Trophoblast cell (in vitro differentiated cells and primary cell): ENCODE data around the gene ULBP1. TPM values are rescaled to one million over a fixed set of nuclear protein-coding genes. Genes with fewer than 3 reads are reported as not detected.
A peak's percentile ranks its signal among the peaks of the same experiment; 100 is the strongest.

Experiments
- DNase-seq, 2 donors: peaks; one replicate each; pipeline ENCODE4 v3.0.0-alpha.2; 2016
- H2AFZ ChIP-seq: 2 replicates; pipeline ENCODE4 v1.6.1; 2013; ENCODE audit warnings: low read length, moderate library complexity, mild to moderate bottlenecking; ENCODE audit not compliant: insufficient read depth, poor library complexity
- H2AK5ac ChIP-seq: 2 replicates; pipeline ENCODE4 v1.6.1; 2013; ENCODE audit warnings: mild to moderate bottlenecking, low read length
- H2BK120ac ChIP-seq: 2 replicates; pipeline ENCODE4 v1.6.1; 2013; ENCODE audit warnings: low read length, mild to moderate bottlenecking, moderate library complexity; ENCODE audit not compliant: insufficient read depth, poor library complexity
- H2BK12ac ChIP-seq: 2 replicates; pipeline ENCODE4 v1.6.1; 2013; ENCODE audit warnings: mild to moderate bottlenecking, low read length, moderate library complexity
- H2BK5ac ChIP-seq: 2 replicates; pipeline ENCODE4 v1.6.1; 2013; ENCODE audit warnings: low read length, low read depth, moderate library complexity, mild to moderate bottlenecking; ENCODE audit not compliant: poor library complexity
- H3K14ac ChIP-seq: 2 replicates; pipeline ENCODE4 v1.6.1; 2013; ENCODE audit warnings: mild to moderate bottlenecking, low read length
- H3K18ac ChIP-seq: 2 replicates; pipeline ENCODE4 v1.6.1; 2013; ENCODE audit warnings: mild to moderate bottlenecking, low read length
- H3K23ac ChIP-seq: 2 replicates; pipeline ENCODE4 v1.6.1; 2013; ENCODE audit warnings: low read length
- H3K27ac ChIP-seq: 2 replicates; pipeline ENCODE4 v1.5.1; 2013; ENCODE audit warnings: low read depth, mild to moderate bottlenecking, inconsistent platforms, low read length, moderate library complexity
- H3K27me3 ChIP-seq: 2 replicates; pipeline ENCODE4 v1.6.1; 2013; ENCODE audit warnings: inconsistent platforms, mild to moderate bottlenecking, low read length, moderate library complexity; ENCODE audit not compliant: insufficient read depth
- H3K36me3 ChIP-seq, 2 experiments: 1 replicate in 1 of 2; 2 replicates in 1 of 2; pipeline ENCODE4 v1.6.1; 2013; ENCODE audit warnings: low read length in 2 of 2, mild to moderate bottlenecking in 2 of 2, moderate library complexity in 1 of 2; ENCODE audit not compliant: insufficient read depth in 2 of 2, control insufficient read depth in 1 of 2
- H3K4ac ChIP-seq: 2 replicates; pipeline ENCODE4 v1.6.1; 2013; ENCODE audit warnings: low read depth, mild to moderate bottlenecking, low read length, moderate library complexity
- H3K4me1 ChIP-seq, 2 experiments: 1 replicate in 1 of 2; 2 replicates in 1 of 2; pipeline ENCODE4 v1.6.1; 2013; ENCODE audit warnings: low read length in 2 of 2, mild to moderate bottlenecking in 2 of 2, moderate library complexity in 1 of 2; ENCODE audit not compliant: insufficient read depth in 2 of 2, control insufficient read depth in 1 of 2
- H3K4me2 ChIP-seq: 2 replicates; pipeline ENCODE4 v1.6.1; 2013; ENCODE audit warnings: inconsistent platforms, mild to moderate bottlenecking, low read length, moderate library complexity
- H3K4me3 ChIP-seq: 2 replicates; pipeline ENCODE4 v1.5.1; 2013; ENCODE audit warnings: mild to moderate bottlenecking, low read depth, low read length, inconsistent platforms
- H3K79me1 ChIP-seq: one replicate; pipeline ENCODE4 v1.6.1; 2013; ENCODE audit warnings: low read length
- H3K79me2 ChIP-seq: 2 replicates; pipeline ENCODE4 v1.6.1; 2013; ENCODE audit warnings: low read length, mild to moderate bottlenecking; ENCODE audit not compliant: control insufficient read depth, insufficient read depth, poor library complexity
- H3K9ac ChIP-seq: 2 replicates; pipeline ENCODE4 v1.6.1; 2013; ENCODE audit warnings: mild to moderate bottlenecking, low read length
- H3K9me3 ChIP-seq: 2 replicates; pipeline ENCODE4 v1.6.1; 2013; ENCODE audit warnings: low read depth, mild to moderate bottlenecking, control low read depth, inconsistent platforms, low read length; ENCODE audit not compliant: insufficient read depth
- H4K12ac ChIP-seq: 2 replicates; pipeline ENCODE4 v1.6.1; 2013; ENCODE audit warnings: low read depth, mild to moderate bottlenecking, low read length, moderate library complexity
- H4K8ac ChIP-seq: 2 replicates; pipeline ENCODE4 v1.6.1; 2013; ENCODE audit warnings: low read depth, mild to moderate bottlenecking, low read length, moderate library complexity
- H4K91ac ChIP-seq: one replicate; pipeline ENCODE4 v1.6.1; 2013; ENCODE audit warnings: low read depth, mild to moderate bottlenecking, low read length, moderate library complexity
- WGBS: extraction: QIAGEN DNeasy Blood & Tissue Kit; methylation state at CpG from one replicate; pipeline ENCODE4 v1.1.7; 2013; ENCODE audit warnings: missing lambda C conversion rate; ENCODE audit not compliant: insufficient read length, insufficient coverage; ENCODE audit errors: extremely low coverage; 5-methylcytosine and 5-hydroxymethylcytosine counted together
- polyA plus RNA-seq: library from polyadenylated mRNA; stranded (reverse); fragments of 200-250 nt; gene quantifications from 2 replicates; pipeline ENCODE4 v1.2.3, GENCODE V29; 2013

ULBP1 gene, protein sequence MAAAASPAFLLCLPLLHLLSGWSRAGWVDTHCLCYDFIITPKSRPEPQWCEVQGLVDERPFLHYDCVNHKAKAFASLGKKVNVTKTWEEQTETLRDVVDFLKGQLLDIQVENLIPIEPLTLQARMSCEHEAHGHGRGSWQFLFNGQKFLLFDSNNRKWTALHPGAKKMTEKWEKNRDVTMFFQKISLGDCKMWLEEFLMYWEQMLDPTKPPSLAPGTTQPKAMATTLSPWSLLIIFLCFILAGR
- polyA plus RNA-seq: 0.48 and 0.58 TPM in 2 replicates

DNA sequence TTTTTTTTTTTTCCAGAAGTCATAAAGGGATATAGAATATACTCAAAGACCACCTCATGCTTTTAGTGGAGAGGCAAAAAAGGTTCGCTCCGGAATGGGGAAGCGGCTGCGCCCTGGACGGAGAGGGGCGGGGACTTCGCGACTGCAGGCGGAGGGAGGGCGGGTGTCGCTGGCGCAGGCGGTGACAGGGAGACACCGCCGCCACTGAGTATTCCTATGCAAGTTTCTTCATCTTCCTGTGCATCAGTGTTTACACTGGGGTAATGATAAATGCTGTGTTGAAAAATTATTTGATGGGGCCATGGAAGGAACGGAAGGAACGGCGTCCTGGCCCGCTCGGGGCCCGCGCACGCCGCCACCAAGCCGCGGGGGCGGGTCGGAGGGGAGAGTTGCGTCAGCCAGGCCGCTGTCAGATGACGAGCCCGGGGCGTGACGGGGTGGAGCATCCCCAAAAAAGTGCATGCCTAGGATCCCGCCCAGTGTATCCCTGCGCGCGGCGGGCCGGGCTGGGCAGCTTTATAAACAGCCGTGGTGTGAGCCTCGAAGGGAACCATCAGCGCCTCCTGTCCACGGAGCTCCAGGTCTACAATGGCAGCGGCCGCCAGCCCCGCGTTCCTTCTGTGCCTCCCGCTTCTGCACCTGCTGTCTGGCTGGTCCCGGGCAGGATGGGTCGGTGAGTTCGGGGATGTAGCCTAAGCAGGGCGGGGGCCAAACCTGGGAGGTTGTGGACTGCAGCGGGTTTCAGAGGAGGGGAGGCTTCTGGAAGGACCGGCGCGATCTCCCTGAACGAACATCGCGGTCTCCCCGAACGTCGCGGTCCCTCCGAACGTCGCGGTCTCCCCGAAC lies at the start of gene ULBP1:
Gene ULBP1 (plus strand): TSS at position 482 of the 846 bp plus-strand sequence. CDS start 107 bp downstream, at position 589.
- no peak within 1 kb of the TSS for H2BK5ac ChIP-seq

GRCh38 chr6:149915970-149916865 lies 47.5 kb upstream of the ULBP1 start:
- no peak overlapping the region for H3K4ac ChIP-seq
- H3K23ac ChIP-seq: no peak overlapping the region
- no peak overlapping the region for H3K27ac ChIP-seq
- H3K79me2 ChIP-seq: no peaks in the 10 kb centered on the region
- H2AFZ ChIP-seq: no peak overlapping the region
- no peak overlapping the region for H4K12ac ChIP-seq
- H3K9me3 ChIP-seq: peaks cover 8% of the 10 kb centered on the region
- DNase-seq: no peak
- no peak overlapping the region for H3K4me3 ChIP-seq
- H4K91ac ChIP-seq: no peak overlapping the region
- no peak overlapping the region for H3K4me2 ChIP-seq
- no peak overlapping the region for H2BK5ac ChIP-seq
- no peak overlapping the region for H3K18ac ChIP-seq
- H3K9ac ChIP-seq: no peak overlapping the region
- no peak overlapping the region for H2BK120ac ChIP-seq
- no peak overlapping the region for H2BK12ac ChIP-seq
- H3K27me3 ChIP-seq: peaks cover 8% of the 10 kb centered on the region
- no peak overlapping the region for H3K14ac ChIP-seq
- H2AK5ac ChIP-seq: no peak overlapping the region
- H4K8ac ChIP-seq: no peak overlapping the region
- no peaks in the 10 kb centered on the region for H3K79me1 ChIP-seq
- H3K4me1 ChIP-seq: no peaks in the 10 kb centered on the region
- WGBS: no CpG with 5 or more reads among the region's 10 CpGs
- H3K36me3 ChIP-seq: no peaks in the 10 kb centered on the region

More for the DNA sequence above, at the start of gene ULBP1:
- Histone ChIP-seq H2BK12ac (no peak within 1 kb of the TSS), H3K4me2 (peak within 1 kb of the TSS; percentile 61), H4K8ac (no peak within 1 kb of the TSS), H4K91ac (no peak within 1 kb of the TSS), H3K79me1 (no peaks in the 10 kb centered on the region), H2AFZ (peak within 1 kb of the TSS; percentile 50), H3K4me1 (peaks cover 9 to 18% of the 10 kb centered on the region in 2 experiments), H3K36me3 (no peaks in the 10 kb centered on the region), H3K9me3 (peaks cover 9% of the 10 kb centered on the region), H3K27ac (no peak within 1 kb of the TSS), H3K14ac (no peak within 1 kb of the TSS), H3K79me2 (no peaks in the 10 kb centered on the region), H3K23ac (no peak within 1 kb of the TSS), H2AK5ac (no peak within 1 kb of the TSS), H4K12ac (no peak within 1 kb of the TSS), H2BK120ac (no peak within 1 kb of the TSS), H3K9ac (no peak within 1 kb of the TSS), H3K4me3 (peak within 1 kb of the TSS; percentile 38), H3K27me3 (peaks cover 51% of the 10 kb centered on the region), H3K18ac (no peak within 1 kb of the TSS), H3K4ac (no peak within 1 kb of the TSS)
- WGBS: no CpG with 5 or more reads among the region's 69 CpGs
- peak; percentile 15 to 54 for DNase-seq

GRCh38 chr6:149917679-149918078 lies 46.1 kb upstream of the ULBP1 start:
- no peak overlapping the region for H3K18ac ChIP-seq
- no peak overlapping the region for H4K91ac ChIP-seq
- no peaks in the 10 kb centered on the region for H3K36me3 ChIP-seq
- H3K27me3 ChIP-seq: peaks cover 20% of the 10 kb centered on the region
- H3K9ac ChIP-seq: no peak overlapping the region
- no peak for DNase-seq
- H3K14ac ChIP-seq: no peak overlapping the region
- H3K4me2 ChIP-seq: no peak overlapping the region
- peaks cover 15% of the 10 kb centered on the region for H3K9me3 ChIP-seq
- H2BK5ac ChIP-seq: no peak overlapping the region
- no peak overlapping the region for H2AFZ ChIP-seq
- H2BK12ac ChIP-seq: no peak overlapping the region
- H3K23ac ChIP-seq: no peak overlapping the region
- H3K79me2 ChIP-seq: no peaks in the 10 kb centered on the region
- WGBS: no CpG with 5 or more reads among the region's 2 CpGs
- no peak overlapping the region for H4K12ac ChIP-seq
- H4K8ac ChIP-seq: no peak overlapping the region
- H2BK120ac ChIP-seq: no peak overlapping the region
- peaks cover 0 to 2% of the 10 kb centered on the region in 2 experiments for H3K4me1 ChIP-seq
- no peak overlapping the region for H2AK5ac ChIP-seq
- H3K4me3 ChIP-seq: no peak overlapping the region
- no peaks in the 10 kb centered on the region for H3K79me1 ChIP-seq
- no peak overlapping the region for H3K27ac ChIP-seq
- H3K4ac ChIP-seq: no peak overlapping the region
